GM12864 (cell line): ENCODE measurements around the gene QRICH2.
A peak's percentile ranks its signal among the peaks of the same experiment; 100 is the strongest.
"Not testable (repeated sequence)": the region's sequence is repeated elsewhere in the genome, so short reads cannot be mapped to it uniquely, and the experiment has no call there.

Experiments used
- DNase-seq: peaks from one replicate; pipeline ENCODE4 v3.0.0-alpha.2; 2011; ENCODE audit warnings: low read depth
- H3K4me3 ChIP-seq: 2 replicates; pipeline ENCODE4 v1.5.1; 2011; ENCODE audit warnings: mild to moderate bottlenecking, low read depth, low read length, control low read depth
- CTCF ChIP-seq: IDR thresholded peaks from 2 replicates; pipeline ENCODE4 v1.5.1; 2011; ENCODE audit warnings: low read depth, mild to moderate bottlenecking, moderate library complexity, low read length, control low read depth, inconsistent platforms; ENCODE audit errors: missing control alignments

The QRICH2 gene

GRCh38 chr17:76252040-76252954 lies 55.8 kb downstream of the QRICH2 start:
- no peak for DNase-seq
- no peak for TF ChIP-seq CTCF
- no peak overlapping the region for H3K4me3 ChIP-seq

GRCh38 chr17:76251478-76252039 lies 56.5 kb downstream of the QRICH2 start:
- no peak for DNase-seq
- no peak for TF ChIP-seq CTCF

GRCh38 chr17:76250141-76250540 lies 57.9 kb downstream of the QRICH2 start:
- no peak for TF ChIP-seq CTCF
- H3K4me3 ChIP-seq, result no peak overlapping the region
- DNase-seq, result no peak

More at GRCh38 chr17:76251478-76252039, 56.5 kb downstream of the QRICH2 start:
- no peak overlapping the region for H3K4me3 ChIP-seq

GRCh38 chr17:76248013-76248782 lies 59.9 kb downstream of the QRICH2 start:
- no peak for TF ChIP-seq CTCF
- H3K4me3 ChIP-seq, result no peak overlapping the region
- DNase-seq, result no peak

GRCh38 chr17:76247304-76247703 lies 60.8 kb downstream of the QRICH2 start:
- no peak for TF ChIP-seq CTCF
- DNase-seq, result no peak
- no peak overlapping the region for H3K4me3 ChIP-seq

- DNase-seq, result peak; percentile 98
- TF ChIP-seq CTCF, result no peak
- H3K4me3 ChIP-seq, result no peak overlapping the region
These were observed 61.7 kb downstream of the QRICH2 start for GRCh38 chr17:76246080-76247066.

- H3K4me3 ChIP-seq, DNase-seq: not testable (repeated sequence)
These were observed 63.4 kb downstream of the QRICH2 start for GRCh38 chr17:76244721-76245120.
